ENCODE results near the gene RBM43.
"Not testable (repeated sequence)": the region's sequence is repeated elsewhere in the genome, so short reads cannot be mapped to it uniquely, and the experiment has no call there.

GRCh38 chr2:151310313-151310712 lies 48.6 kb upstream of the RBM43 start:
- TF ChIP-seq, protein P1, sequence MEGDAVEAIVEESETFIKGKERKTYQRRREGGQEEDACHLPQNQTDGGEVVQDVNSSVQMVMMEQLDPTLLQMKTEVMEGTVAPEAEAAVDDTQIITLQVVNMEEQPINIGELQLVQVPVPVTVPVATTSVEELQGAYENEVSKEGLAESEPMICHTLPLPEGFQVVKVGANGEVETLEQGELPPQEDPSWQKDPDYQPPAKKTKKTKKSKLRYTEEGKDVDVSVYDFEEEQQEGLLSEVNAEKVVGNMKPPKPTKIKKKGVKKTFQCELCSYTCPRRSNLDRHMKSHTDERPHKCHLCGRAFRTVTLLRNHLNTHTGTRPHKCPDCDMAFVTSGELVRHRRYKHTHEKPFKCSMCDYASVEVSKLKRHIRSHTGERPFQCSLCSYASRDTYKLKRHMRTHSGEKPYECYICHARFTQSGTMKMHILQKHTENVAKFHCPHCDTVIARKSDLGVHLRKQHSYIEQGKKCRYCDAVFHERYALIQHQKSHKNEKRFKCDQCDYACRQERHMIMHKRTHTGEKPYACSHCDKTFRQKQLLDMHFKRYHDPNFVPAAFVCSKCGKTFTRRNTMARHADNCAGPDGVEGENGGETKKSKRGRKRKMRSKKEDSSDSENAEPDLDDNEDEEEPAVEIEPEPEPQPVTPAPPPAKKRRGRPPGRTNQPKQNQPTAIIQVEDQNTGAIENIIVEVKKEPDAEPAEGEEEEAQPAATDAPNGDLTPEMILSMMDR (conservative IDR thresholded peaks at IDR 0.05; ENCODE audit: low read depth, low read length) = not testable (repeated sequence)
- TF ChIP-seq EZH2 (IDR thresholded peaks at IDR 0.05; ENCODE audit: borderline replicate concordance, low read depth, low read length, poor library complexity, severe bottlenecking) = not testable (repeated sequence)

Measured in A673 (cell line).